Measurements from ENCODE around the gene ZNF500. TPM values are rescaled to one million over a fixed set of nuclear protein-coding genes. Genes with fewer than 3 reads are reported as not detected.
A peak's percentile ranks its signal among the peaks of the same experiment; 100 is the strongest.

Gene ZNF500
- total RNA-seq, 1 donor from 2014 or later: 9.5 TPM

- ATAC-seq (no peak), DNase-seq (ENCODE audit: low spot score) (no peak)
Observed at GRCh38 chr16:4775005-4775404, 8.0 kb upstream of the ZNF500 start.

GRCh38 chr16:4772351-4772750 lies 5.4 kb upstream of the ZNF500 start:
- ATAC-seq (no peak), DNase-seq (ENCODE audit: low spot score) (no peak)

DNA sequence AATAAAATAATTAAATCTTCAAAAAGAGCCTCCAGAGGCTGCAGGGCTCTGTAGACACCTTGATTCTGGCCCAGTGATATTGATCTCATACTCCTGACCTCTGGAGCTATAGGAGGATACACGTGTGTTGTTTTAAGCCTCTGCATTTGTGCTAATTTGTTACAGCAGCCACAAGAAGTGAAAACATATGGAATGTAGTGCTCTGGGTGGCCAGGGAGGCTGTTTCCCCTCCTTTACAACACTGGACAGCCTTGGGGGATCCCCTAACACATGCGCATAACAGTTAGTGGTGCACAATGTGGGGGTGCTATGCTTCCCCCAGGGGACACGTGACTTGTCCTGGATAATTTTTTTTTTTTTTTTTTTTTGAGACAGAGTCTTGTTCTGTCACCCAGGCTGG lies 4.7 kb upstream of the ZNF500 start:
- no peak for DNase-seq (ENCODE audit: low spot score)
- no peak for ATAC-seq

- no peak for ATAC-seq
- no peak for DNase-seq (ENCODE audit: low spot score)
Observed at GRCh38 chr16:4769306-4769638, 2.3 kb upstream of the ZNF500 start.

- DNase-seq (ENCODE audit: low spot score) (peak; percentile 99), ATAC-seq (peak; percentile 90)
Observed at GRCh38 chr16:4768549-4769305, 1.8 kb upstream of the ZNF500 start.

- ATAC-seq (no peak), DNase-seq (ENCODE audit: low spot score) (no peak)
Observed at GRCh38 chr16:4767872-4768548, 1.0 kb upstream of the ZNF500 start.

- DNase-seq (ENCODE audit: low spot score) (no peak), ATAC-seq (no peak)
Observed at GRCh38 chr16:4765511-4766474, 1.2 kb downstream of the ZNF500 start.

DNA sequence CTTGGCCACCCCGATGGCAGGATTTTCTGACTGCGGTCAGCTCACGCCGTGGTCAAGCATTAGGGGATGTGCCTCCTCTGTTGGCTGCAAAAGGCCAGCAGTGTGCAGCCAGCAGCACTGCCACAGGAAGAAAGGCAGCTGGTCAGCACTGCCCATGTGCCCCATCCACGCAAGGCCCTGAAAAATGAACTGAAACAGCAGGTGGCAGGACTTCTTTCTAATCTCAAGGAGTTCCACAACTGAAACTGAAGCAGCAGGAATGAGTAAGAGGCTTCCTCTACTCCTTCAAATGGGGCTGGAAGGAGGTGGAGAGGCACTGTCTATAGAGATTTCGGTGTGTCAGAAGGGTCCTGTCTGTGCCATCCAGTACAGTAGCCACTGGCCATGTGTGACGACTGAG lies 3.2 kb downstream of the ZNF500 start:
- ATAC-seq: no peak
- DNase-seq (ENCODE audit: low spot score): no peak

DNA sequence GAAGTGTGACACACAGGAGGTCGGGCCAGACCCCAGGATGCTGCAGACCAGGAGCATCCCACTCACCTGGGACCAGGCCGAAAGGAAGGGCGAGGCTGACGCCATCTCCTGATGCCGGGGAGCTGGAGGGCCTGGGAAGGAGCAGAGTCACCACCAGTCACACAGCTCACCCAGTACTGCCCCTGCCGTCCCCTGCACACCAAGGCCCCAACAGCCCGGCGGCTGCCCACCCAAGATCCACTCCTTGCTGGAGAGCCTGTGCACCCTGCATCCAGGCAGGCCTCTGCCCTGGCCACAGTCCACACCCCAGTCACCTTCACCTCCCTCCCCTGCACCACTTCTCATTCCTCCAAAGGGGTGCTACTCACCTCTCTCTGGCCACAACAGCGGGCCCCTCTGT lies 4.8 kb downstream of the ZNF500 start:
- DNase-seq (ENCODE audit: low spot score) (no peak), ATAC-seq (no peak)

- DNase-seq (ENCODE audit: low spot score) (no peak), ATAC-seq (no peak)
Observed at GRCh38 chr16:4760221-4760910, 6.6 kb downstream of the ZNF500 start.

DNA sequence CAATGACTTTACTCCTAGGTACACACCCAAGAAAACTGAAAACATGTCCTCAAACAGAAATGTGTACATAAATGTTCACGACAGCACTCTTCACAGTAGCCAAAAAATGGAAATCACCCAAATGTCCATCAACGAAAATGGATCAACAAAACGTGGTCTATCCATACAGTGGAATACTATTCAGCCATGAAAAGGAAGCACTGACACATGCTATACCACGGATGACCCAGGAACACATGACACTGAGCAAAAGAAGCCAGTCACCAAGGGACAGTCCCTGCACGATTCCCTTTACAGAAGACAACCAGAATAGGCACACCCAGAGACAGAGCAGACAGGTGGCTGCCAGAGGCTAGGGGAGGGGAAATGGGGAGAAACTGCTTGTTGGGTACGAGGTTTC lies 11.3 kb downstream of the ZNF500 start:
- no peak for DNase-seq (ENCODE audit: low spot score)
- ATAC-seq: no peak

GRCh38 chr16:4754865-4755264 lies 12.1 kb downstream of the ZNF500 start:
- ATAC-seq (no peak), DNase-seq (ENCODE audit: low spot score) (no peak)

DNA sequence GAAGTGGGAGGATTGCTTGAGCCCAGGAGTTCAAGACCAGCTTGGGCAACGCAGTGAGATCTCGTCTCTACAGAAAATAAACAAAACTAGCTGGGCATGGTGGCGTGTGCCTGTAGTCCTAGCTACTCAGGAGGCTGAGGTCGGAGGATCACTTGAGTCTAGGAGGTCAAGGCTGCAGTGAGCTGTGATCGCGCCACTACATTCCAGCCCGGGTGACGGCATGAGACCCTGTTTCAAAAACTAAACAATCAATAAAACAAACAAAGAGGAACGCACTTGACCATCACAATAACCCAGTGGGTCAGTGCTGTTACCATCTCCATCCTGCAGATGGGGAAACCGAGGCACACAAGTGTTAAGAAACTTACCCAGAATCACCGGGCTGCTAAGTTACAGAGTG lies 13.7 kb downstream of the ZNF500 start:
- DNase-seq (ENCODE audit: low spot score): no peak
- ATAC-seq: no peak

DNA sequence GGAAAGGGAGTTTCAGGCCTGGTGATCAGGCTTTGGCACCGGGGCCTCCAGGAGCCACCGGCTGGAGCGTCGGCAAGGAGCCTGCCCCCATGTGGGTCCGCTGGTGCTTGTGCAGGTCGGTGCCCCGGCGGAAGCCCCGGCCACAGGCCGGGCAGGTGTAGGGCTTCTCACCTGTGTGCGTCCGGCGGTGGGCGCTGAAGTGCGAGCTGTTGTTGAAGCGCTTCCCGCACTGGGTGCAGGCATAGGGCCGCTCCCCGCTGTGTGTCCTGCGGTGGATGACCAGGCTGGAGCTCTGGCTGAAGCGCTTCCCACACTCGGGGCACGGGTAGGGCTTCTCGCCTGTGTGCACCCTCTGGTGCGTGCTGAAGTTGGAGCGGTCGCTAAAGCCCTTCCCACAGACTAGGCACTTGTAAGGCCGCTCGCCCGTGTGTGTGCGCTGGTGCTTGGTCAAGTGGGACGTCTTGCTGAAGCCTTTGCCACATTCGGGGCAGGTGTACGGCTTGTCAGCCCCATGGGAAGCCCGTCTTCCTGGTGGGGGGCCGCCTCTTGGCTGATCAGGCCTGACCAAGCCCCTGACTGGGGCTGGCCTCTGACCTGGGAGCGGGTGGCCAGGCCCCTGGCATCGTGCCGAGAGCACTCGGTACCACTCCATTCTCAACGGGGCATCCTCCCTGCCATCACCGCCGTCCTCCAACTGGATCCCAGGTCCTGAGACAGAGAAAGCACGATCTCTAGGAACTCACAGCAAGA lies 14.4 kb downstream of the ZNF500 start:
- no peak for DNase-seq (ENCODE audit: low spot score)
- ATAC-seq: no peak

DNA sequence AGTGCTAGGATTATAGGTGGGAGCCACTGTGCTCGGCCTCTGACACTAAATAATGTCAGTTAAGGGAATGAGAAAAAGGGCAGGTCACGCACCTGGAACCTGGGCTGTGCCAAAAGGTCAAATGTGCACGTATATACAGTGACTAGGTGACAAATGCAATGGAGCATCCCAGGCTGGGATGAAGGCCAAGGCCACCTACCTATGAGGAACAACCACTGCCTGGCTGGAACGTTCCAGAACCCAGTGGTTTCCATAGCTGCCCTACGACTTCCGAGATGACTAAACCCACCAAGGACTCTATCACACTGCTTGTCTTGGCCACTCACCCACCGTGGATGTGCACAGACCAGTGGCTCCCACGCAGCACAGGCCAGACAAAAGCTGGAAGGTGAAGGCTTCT lies 16.1 kb downstream of the ZNF500 start:
- ATAC-seq (no peak), DNase-seq (ENCODE audit: low spot score) (no peak)

DNA sequence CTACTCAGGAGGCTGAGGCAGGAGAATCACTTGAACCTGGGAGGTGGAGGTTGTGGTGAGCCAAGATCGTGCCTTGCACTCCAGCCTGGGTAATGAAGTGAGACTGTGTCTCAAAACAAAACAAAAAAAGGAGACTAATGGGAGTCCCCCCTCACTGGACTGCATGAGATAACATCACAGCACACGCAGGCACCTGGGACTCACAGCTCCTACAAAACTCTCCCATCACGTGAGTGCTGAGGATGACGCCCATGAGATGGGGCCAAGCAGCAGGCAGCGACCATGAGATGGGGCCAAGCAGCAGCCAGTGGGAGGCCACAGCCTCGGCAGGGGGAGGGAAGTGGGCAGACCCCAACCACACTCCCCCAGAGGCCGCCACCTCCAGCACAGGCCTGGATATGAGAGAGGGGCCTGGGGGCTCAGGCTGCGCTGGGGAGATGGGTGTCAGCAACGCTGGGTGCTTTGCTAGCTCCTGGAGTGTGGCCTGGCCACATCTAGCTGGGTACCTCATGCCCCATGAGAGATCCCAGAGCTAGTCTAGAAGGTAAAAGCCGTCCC lies 17.2 kb downstream of the ZNF500 start:
- no peak for ATAC-seq
- no peak for DNase-seq (ENCODE audit: low spot score)

DNA sequence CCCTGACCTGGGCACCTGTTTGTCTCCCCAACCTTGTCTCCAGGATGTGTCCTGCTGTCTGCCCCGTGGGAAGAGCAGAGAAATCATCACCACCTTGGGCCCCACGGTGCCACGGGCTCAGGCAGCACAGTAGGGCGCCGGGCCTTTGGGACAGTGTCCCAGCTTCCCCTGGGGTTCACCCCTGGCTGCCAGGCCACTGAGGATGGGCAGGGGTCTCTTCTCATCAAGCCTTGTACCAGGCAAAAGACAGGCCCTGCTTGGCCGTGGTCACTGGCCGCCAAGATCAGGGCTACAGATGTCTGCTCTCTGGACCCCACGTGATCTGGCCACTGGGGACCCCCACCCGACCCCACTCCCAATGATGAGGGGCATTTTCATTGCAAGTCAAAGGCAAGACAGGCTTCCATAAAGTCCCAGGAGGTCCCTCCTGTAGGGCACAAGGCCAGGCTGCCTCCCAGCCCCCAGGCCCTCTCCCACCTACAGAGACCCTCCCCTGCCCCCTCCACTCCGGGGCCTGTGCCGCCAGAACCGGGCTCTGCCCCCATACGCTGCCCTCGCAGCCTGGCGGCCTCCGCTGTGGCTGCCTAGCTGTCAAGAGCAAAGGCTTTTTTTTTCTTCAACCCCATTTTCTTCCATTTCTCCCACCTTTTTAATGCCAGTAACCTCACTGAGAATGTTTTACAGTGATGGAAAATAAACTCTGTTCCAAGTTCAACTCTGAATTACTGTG lies 18.1 kb downstream of the ZNF500 start:
- DNase-seq (ENCODE audit: low spot score) (no peak), ATAC-seq (no peak)

DNA sequence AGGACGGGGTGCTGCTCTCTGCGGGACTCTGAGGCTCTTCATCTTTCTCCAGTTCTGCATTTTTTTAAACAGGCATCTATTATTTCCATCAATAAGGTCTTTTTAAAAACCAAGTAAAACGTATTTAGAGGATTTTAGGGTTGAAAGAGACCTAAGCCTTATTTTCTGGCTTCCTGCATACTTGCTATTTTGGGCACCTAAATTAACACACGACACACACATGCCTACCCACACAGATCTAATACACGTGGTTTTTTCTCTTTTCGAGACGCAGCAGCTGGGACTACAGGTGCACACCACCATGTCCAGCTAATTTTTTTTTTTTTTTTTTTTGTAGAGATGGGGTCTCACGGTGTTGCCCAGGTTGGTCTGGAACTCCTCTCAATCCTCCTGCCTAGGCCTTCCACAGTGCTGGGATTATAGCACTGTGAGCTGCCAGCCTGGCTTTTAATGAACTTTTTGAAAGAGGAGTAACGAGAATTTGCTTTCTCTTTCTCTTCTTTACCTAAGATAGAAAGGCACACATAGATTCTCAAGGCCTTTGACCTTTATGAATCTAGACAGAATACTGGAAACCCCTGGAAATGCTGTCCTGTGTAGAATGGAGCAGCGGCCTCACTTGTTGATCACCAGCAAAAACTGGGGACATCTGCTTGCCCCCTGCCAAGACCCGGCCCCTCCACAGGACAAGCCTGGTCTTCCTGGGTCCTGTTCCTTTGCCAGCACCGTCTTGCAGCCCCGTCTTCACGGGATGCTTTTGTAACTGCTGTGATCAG lies 18.9 kb downstream of the ZNF500 start:
- ATAC-seq: no peak
- no peak for DNase-seq (ENCODE audit: low spot score)

Data from left lobe of liver (tissue), 2 donors.